PC-3 (cell line): ENCODE measurements around the gene TRIM16.
"Not testable (repeated sequence)": the region's sequence is repeated elsewhere in the genome, so short reads cannot be mapped to it uniquely, and the experiment has no call there.

Source experiments
- CTCF ChIP-seq: fragments of 300-600 bp; sonication (generic); conservative IDR thresholded peaks from 2 replicates; pipeline ENCODE4 v1.5.1; 2017; ENCODE audit warnings: antibody characterized with exemption, low read depth, mild to moderate bottlenecking, low read length
- EZH2 ChIP-seq: fragments of 300-600 bp; sonication (generic); IDR thresholded peaks from one replicate; pipeline ENCODE4 v1.6.1; 2017; ENCODE audit warnings: antibody characterized with exemption, mild to moderate bottlenecking, low read length; ENCODE audit not compliant: unreplicated experiment

- not testable (repeated sequence) for TF ChIP-seq CTCF, EZH2
Observed at GRCh38 chr17:15592960-15593359, 91.2 kb downstream of the TRIM16 start.
